Endothelial cell of umbilical vein (primary cell): ENCODE measurements around the gene OCLN. TPM values are rescaled to one million over a fixed set of nuclear protein-coding genes. Genes with fewer than 3 reads are reported as not detected.
"Not testable (repeated sequence)": the region's sequence is repeated elsewhere in the genome, so short reads cannot be mapped to it uniquely, and the experiment has no call there.

Experiments
- BruUV-seq: library from RNA; stranded (reverse); fragments of 400-500 nt; replicated peaks from 2 replicates; lab custom pipeline; 2021; lab: Mats Ljungman, UMichigan
- CTCF ChIA-PET: fragments of 300-600, 350-600 bp; sonication (Branson Sonifier 250); formaldehyde crosslinking; loops from one replicate; lab custom pipeline; 2021; ENCODE audit warnings: antibody characterized with exemption, inconsistent platforms; lab: Charles Lee
- POLR2A ChIA-PET: fragments of 300-600, 350-600 bp; sonication (Branson Sonifier 250); formaldehyde crosslinking; loops from one replicate; lab custom pipeline; 2021; ENCODE audit warnings: antibody characterized with exemption, inconsistent platforms; lab: Charles Lee
- DNase-seq: peaks from one replicate; pipeline ENCODE4 v3.0.0-alpha.2; 2011; ENCODE audit warnings: low read depth, low spot score
- FAIRE-seq: peaks from 2 replicates; lab custom pipeline; 2011; peaks lifted over from hg19 to GRCh38; lab: Jason Lieb, UNC
- H2AFZ ChIP-seq: 2 replicates; pipeline ENCODE4 v1.6.0; 2012; ENCODE audit warnings: low read depth, low read length, control low read depth, inconsistent platforms
- H3K27ac ChIP-seq: 2 replicates; pipeline ENCODE4 v1.5.1; 2011; ENCODE audit warnings: low read depth, mild to moderate bottlenecking, control low read depth, low read length, moderate library complexity; ENCODE audit not compliant: insufficient read depth
- H3K27me3 ChIP-seq, 2 experiments: 2 replicates each; pipeline versions ENCODE4 v1.6.0 to v1.6.1; 2011; ENCODE audit warnings: low read length in 2 of 2, mixed read lengths in 1 of 2; ENCODE audit not compliant: control insufficient read depth in 2 of 2, insufficient read depth in 2 of 2
- H3K36me3 ChIP-seq, 2 experiments: 2 replicates in 1 of 2; 3 replicates in 1 of 2; pipeline ENCODE4 v1.5.1; 2011; ENCODE audit warnings: low read length in 2 of 2, mild to moderate bottlenecking in 1 of 2, moderate library complexity in 1 of 2; ENCODE audit not compliant: control insufficient read depth in 2 of 2, insufficient read depth in 2 of 2; ENCODE audit errors: extremely low read depth in 1 of 2
- H3K4me1 ChIP-seq: 3 replicates; pipeline ENCODE4 v1.5.1; 2011; ENCODE audit warnings: mild to moderate bottlenecking, low read length; ENCODE audit not compliant: control insufficient read depth, insufficient read depth; ENCODE audit errors: extremely low read depth
- H3K4me2 ChIP-seq: 2 replicates; pipeline ENCODE4 v1.6.1; 2011; ENCODE audit warnings: low read length, control low read depth, mixed read lengths; ENCODE audit not compliant: insufficient read depth
- H3K4me3 ChIP-seq, 3 experiments: fragments of 200-600 bp in 1 of 3; sonication (generic), shearing (Covaris generic) in 1 of 3; replicated peaks in 1 of 3; 2 replicates each; pipeline ENCODE4 v1.5.1; 2011 to 2016; ENCODE audit warnings: control low read depth in 3 of 3, low read length in 3 of 3, mild to moderate bottlenecking in 2 of 3, inconsistent platforms in 1 of 3, low read depth in 1 of 3, moderate library complexity in 1 of 3; ENCODE audit not compliant: insufficient read depth in 1 of 3
- H3K79me2 ChIP-seq: 2 replicates; pipeline ENCODE4 v1.6.0; 2012; ENCODE audit warnings: low read length, inconsistent platforms; ENCODE audit not compliant: control insufficient read depth, insufficient read depth
- H3K9ac ChIP-seq: replicated peaks from 2 replicates; pipeline ENCODE3; 2011; ENCODE audit warnings: low read length, control low read depth; ENCODE audit not compliant: insufficient read depth; ENCODE audit errors: extremely low read depth
- H3K9me1 ChIP-seq: replicated peaks from 3 replicates; pipeline ENCODE4 v1.6.0; 2011; ENCODE audit warnings: mild to moderate bottlenecking, low read length; ENCODE audit not compliant: control insufficient read depth, insufficient read depth; ENCODE audit errors: extremely low read depth
- H3K9me3 ChIP-seq: replicated peaks from 2 replicates; pipeline ENCODE4 v1.5.1; 2012; ENCODE audit warnings: low read length, inconsistent platforms; ENCODE audit not compliant: control insufficient read depth, insufficient read depth
- H4K20me1 ChIP-seq: replicated peaks from 2 replicates; pipeline ENCODE3; 2011; ENCODE audit warnings: mild to moderate bottlenecking, low read length; ENCODE audit not compliant: control insufficient read depth, insufficient read depth; ENCODE audit errors: extremely low read depth
- CTCF ChIP-seq, 2 donors: IDR thresholded peaks; 1 replicate in 1 of 2; 2 replicates in 1 of 2; pipeline ENCODE4 v1.5.1; 2011; ENCODE audit warnings: low read length in 2 of 2, mild to moderate bottlenecking in 2 of 2, moderate library complexity in 2 of 2, control low read depth in 1 of 2, inconsistent platforms in 1 of 2, low read depth in 1 of 2; ENCODE audit not compliant: insufficient read depth in 1 of 2; ENCODE audit errors: extremely low read depth in 1 of 2
- EZH2 ChIP-seq: IDR thresholded peaks from 2 replicates; pipeline ENCODE4 v1.6.1; 2012; ENCODE audit warnings: borderline replicate concordance, low read depth, mild to moderate bottlenecking, moderate library complexity, low read length, inconsistent platforms; ENCODE audit not compliant: severe bottlenecking
- FOS ChIP-seq: IDR thresholded peaks from 2 replicates; pipeline ENCODE4 v1.6.1; 2011; ENCODE audit warnings: mild to moderate bottlenecking, low read length, moderate library complexity, borderline replicate concordance; ENCODE audit not compliant: insufficient read depth
- GATA2 ChIP-seq: IDR thresholded peaks from 2 replicates; pipeline ENCODE4 v1.7.0; 2011; ENCODE audit warnings: low read depth, mild to moderate bottlenecking, moderate library complexity, mixed read lengths, low read length; ENCODE audit not compliant: insufficient read length, insufficient read depth
- JUN ChIP-seq: IDR thresholded peaks from 2 replicates; pipeline ENCODE4 v1.6.1; 2011; ENCODE audit warnings: borderline replicate concordance, low read depth; ENCODE audit not compliant: insufficient read length, insufficient read depth
- MAX ChIP-seq: IDR thresholded peaks from 2 replicates; pipeline ENCODE4 v1.6.1; 2011; ENCODE audit not compliant: insufficient read depth, insufficient read length
- MYC ChIP-seq: IDR thresholded peaks from one replicate; pipeline ENCODE4 v1.6.1; 2011; ENCODE audit warnings: mild to moderate bottlenecking, low read depth, low read length
- POLR2A ChIP-seq: IDR thresholded peaks from 2 replicates; pipeline ENCODE4 v1.6.1; 2012; ENCODE audit warnings: low read depth, mild to moderate bottlenecking, control low read depth, low read length
- POLR2AphosphoS5 ChIP-seq: IDR thresholded peaks from 2 replicates; pipeline ENCODE4 v1.6.1; 2012; ENCODE audit warnings: low read depth, mild to moderate bottlenecking, control low read depth, low read length, moderate library complexity; ENCODE audit not compliant: insufficient read depth
- dilution Hi-C: fragments of 300-500 bp; cut with MboI; formaldehyde crosslinking; loops from one replicate; pipeline ENCODE4 v1.15.0; 2019; ENCODE audit warnings: low sequenced_read_pairs; ENCODE audit not compliant: extremely low pct_ligation_motif_present
- intact Hi-C: fragments of 100-400 bp; cut with micrococcal nuclease; formaldehyde crosslinking; loops from one replicate; pipeline ENCODE4 v1.10.0; 2022
- polyA plus RNA-seq, 4 experiments: library from polyadenylated mRNA; depleted of rRNA in 3 of 4; stranded (reverse) in 3 of 4; unstranded in 1 of 4; fragments of >200 nt; gene quantifications; 2 replicates each; pipeline versions ENCODE4 v1.2.1 to v1.2.3, GENCODE V29; 2011 to 2012; ENCODE audit warnings: missing spikeins in 1 of 4
- total RNA-seq: library from RNA; stranded (reverse); gene quantifications from 2 replicates; pipeline ENCODE4 v1.2.3, GENCODE V29; 2021

OCLN gene
- total and polyA plus RNA-seq, 2 donors (not counting 3 experiments of a cell fraction or from before 2014, with no cell fraction given) = 11.2 to 22.3 TPM

- H3K4me3 ChIP-seq = no peak overlapping the region
- no peaks in the 10 kb centered on the region for H4K20me1 ChIP-seq
- no peaks in the 10 kb centered on the region for H3K36me3 ChIP-seq
- H2AFZ ChIP-seq = no peak overlapping the region
- POLR2A ChIA-PET = no interaction called here
- CTCF ChIA-PET = interaction anchor here (1.3 kb wide), 1 partner anchor 10 kb away, joined by 3 read pairs; no protein-coding TSS in a partner anchor
- dilution Hi-C loops = no loop called here
- H3K4me1 ChIP-seq = no peaks in the 10 kb centered on the region
- FAIRE-seq = no peak
- BruUV-seq = no TSS peak
- H3K27ac ChIP-seq = no peak overlapping the region
- H3K27me3 ChIP-seq = no peaks in the 10 kb centered on the region
- intact Hi-C loops = no loop called here
- H3K9me3 ChIP-seq = no peaks in the 10 kb centered on the region
- no peak for DNase-seq
- TF ChIP-seq JUN (no peak), GATA2 (no peak), EZH2 (no peak), MYC (no peak), CTCF (IDR thresholded peaks at IDR 0.05; ENCODE audit: extremely low read depth in 1 of 2, insufficient read depth in 1 of 2, low read depth in 1 of 2, low read length in 2 of 2) (no peak), POLR2AphosphoS5 (no peak), POLR2A (no peak), FOS (no peak), MAX (no peak)
- no peaks in the 10 kb centered on the region for H3K79me2 ChIP-seq
- no peak overlapping the region for H3K4me2 ChIP-seq
- H3K9ac ChIP-seq = no peak overlapping the region
- H3K9me1 ChIP-seq = no peaks in the 10 kb centered on the region
Measured at GRCh38 chr5:69468631-69469030, 24.0 kb upstream of the OCLN start.

GRCh38 chr5:69471516-69471915, 21.1 kb upstream of the OCLN start:
- intact Hi-C loops, FAIRE-seq, H3K4me2 ChIP-seq, H3K9me3 ChIP-seq, H3K27me3 ChIP-seq, H2AFZ ChIP-seq, H3K27ac ChIP-seq, BruUV-seq, H3K4me1 ChIP-seq, CTCF ChIA-PET, DNase-seq, H3K4me3 ChIP-seq, H4K20me1 ChIP-seq, H3K36me3 ChIP-seq, dilution Hi-C loops, H3K79me2 ChIP-seq, POLR2A ChIA-PET, H3K9me1 ChIP-seq, H3K9ac ChIP-seq: not testable (repeated sequence)

- BruUV-seq, H3K9ac ChIP-seq, H3K4me1 ChIP-seq, DNase-seq, H3K36me3 ChIP-seq, FAIRE-seq, H3K9me1 ChIP-seq, H3K79me2 ChIP-seq, intact Hi-C loops, H3K4me2 ChIP-seq, dilution Hi-C loops, H4K20me1 ChIP-seq, H2AFZ ChIP-seq, POLR2A ChIA-PET, H3K4me3 ChIP-seq, H3K27ac ChIP-seq, CTCF ChIA-PET, H3K9me3 ChIP-seq, H3K27me3 ChIP-seq: not testable (repeated sequence)
Measured at GRCh38 chr5:69472535-69473143, 20.0 kb upstream of the OCLN start.
